PFSK-1 (cell line): ENCODE results near the gene ASTL.

Experiments
- POLR2AphosphoS5 ChIP-seq: IDR thresholded peaks from 2 replicates; pipeline ENCODE4 v1.6.1; 2012; ENCODE audit warnings: low read depth, mild to moderate bottlenecking, control low read depth, low read length, moderate library complexity
- TAF1 ChIP-seq: IDR thresholded peaks from 2 replicates; pipeline ENCODE4 v1.6.1; 2012; ENCODE audit warnings: low read length, control low read depth, borderline replicate concordance; ENCODE audit not compliant: insufficient read depth
- TF ChIP-seq, protein P1 (sequence below), 2 experiments: IDR thresholded peaks; 2 replicates each; pipeline versions ENCODE4 v1.6.1 to v1.8.0; 2011 to 2012; ENCODE audit warnings: low read depth in 2 of 2, low read length in 2 of 2, control low read depth in 1 of 2, inconsistent platforms in 1 of 2, mild to moderate bottlenecking in 1 of 2, moderate library complexity in 1 of 2; ENCODE audit not compliant: insufficient read depth in 1 of 2

DNA sequence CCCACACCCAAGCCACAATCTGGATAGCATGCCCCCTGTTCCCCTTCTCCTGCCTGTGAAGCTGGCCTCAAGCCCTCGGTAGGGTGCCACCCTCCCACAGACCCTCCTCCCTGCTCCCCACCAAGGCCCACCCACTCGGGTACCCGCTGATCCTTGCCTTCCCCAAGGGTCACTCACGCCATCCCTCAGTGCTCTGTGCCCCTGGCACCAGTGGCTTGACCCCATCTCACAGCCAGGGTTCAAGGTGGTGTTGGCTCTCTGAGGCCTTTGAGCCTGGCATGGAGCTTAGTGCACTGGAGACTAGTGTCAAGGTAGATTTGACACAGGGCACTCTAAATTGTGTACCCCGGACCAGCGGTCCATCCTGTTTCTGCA lies 33.8 kb downstream of the ASTL start:
- TF ChIP-seq TAF1 (no peak), POLR2AphosphoS5 (no peak)
- TF ChIP-seq, protein P1, sequence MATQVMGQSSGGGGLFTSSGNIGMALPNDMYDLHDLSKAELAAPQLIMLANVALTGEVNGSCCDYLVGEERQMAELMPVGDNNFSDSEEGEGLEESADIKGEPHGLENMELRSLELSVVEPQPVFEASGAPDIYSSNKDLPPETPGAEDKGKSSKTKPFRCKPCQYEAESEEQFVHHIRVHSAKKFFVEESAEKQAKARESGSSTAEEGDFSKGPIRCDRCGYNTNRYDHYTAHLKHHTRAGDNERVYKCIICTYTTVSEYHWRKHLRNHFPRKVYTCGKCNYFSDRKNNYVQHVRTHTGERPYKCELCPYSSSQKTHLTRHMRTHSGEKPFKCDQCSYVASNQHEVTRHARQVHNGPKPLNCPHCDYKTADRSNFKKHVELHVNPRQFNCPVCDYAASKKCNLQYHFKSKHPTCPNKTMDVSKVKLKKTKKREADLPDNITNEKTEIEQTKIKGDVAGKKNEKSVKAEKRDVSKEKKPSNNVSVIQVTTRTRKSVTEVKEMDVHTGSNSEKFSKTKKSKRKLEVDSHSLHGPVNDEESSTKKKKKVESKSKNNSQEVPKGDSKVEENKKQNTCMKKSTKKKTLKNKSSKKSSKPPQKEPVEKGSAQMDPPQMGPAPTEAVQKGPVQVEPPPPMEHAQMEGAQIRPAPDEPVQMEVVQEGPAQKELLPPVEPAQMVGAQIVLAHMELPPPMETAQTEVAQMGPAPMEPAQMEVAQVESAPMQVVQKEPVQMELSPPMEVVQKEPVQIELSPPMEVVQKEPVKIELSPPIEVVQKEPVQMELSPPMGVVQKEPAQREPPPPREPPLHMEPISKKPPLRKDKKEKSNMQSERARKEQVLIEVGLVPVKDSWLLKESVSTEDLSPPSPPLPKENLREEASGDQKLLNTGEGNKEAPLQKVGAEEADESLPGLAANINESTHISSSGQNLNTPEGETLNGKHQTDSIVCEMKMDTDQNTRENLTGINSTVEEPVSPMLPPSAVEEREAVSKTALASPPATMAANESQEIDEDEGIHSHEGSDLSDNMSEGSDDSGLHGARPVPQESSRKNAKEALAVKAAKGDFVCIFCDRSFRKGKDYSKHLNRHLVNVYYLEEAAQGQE (IDR thresholded peaks at IDR 0.05; ENCODE audit: insufficient read depth in 1 of 2, low read depth in 2 of 2, low read length in 2 of 2): no peak
